Panc1 (cell line): ENCODE results near the gene SLC4A1. TPM values are rescaled to one million over a fixed set of nuclear protein-coding genes. Genes with fewer than 3 reads are reported as not detected.

ENCODE experiments used
- ATAC-seq: fragments of 200-7000 bp; cut with Tn5 transposase; 2 replicates; pipeline ENCODE4 v1.9.1; 2020; ENCODE audit warnings: mild to moderate bottlenecking, moderate library complexity
- BruUV-seq: library from RNA; stranded (reverse); fragments of 400-500 nt; replicated peaks from 2 replicates; lab custom pipeline; 2021; lab: Mats Ljungman, UMichigan
- CTCF ChIA-PET: fragments of 300-600 bp; sonication (Branson Sonifier 250); formaldehyde crosslinking; loops from one replicate; lab custom pipeline; 2022; ENCODE audit warnings: antibody characterized with exemption; lab: Charles Lee
- POLR2A ChIA-PET: fragments of 300-600 bp; sonication (Branson Sonifier 250); formaldehyde crosslinking; loops from one replicate; lab custom pipeline; 2022; ENCODE audit warnings: antibody characterized with exemption; lab: Charles Lee
- DNase-seq: peaks from one replicate; pipeline ENCODE4 v3.0.0-alpha.2; 2010; ENCODE audit warnings: low read depth, low spot score
- H3K27ac ChIP-seq: 2 replicates; pipeline ENCODE4 v1.5.1; 2011; ENCODE audit warnings: mild to moderate bottlenecking, low read length, inconsistent platforms
- H3K27me3 ChIP-seq: fragments of 200-500 bp; sonication (Bioruptor generic); 2 replicates; pipeline ENCODE4 v1.6.0; 2014; ENCODE audit warnings: low read length, inconsistent platforms; ENCODE audit not compliant: control insufficient read depth, insufficient read depth
- H3K36me3 ChIP-seq: fragments of 200-500 bp; sonication (Bioruptor generic); 2 replicates; pipeline ENCODE4 v1.5.1; 2014; ENCODE audit warnings: inconsistent platforms, mild to moderate bottlenecking, low read length, moderate library complexity; ENCODE audit not compliant: control insufficient read depth, insufficient read depth
- H3K4me1 ChIP-seq: 2 replicates; pipeline ENCODE4 v1.5.1; 2011; ENCODE audit warnings: inconsistent platforms, mild to moderate bottlenecking, low read length, moderate library complexity; ENCODE audit not compliant: control insufficient read depth, insufficient read depth
- H3K4me3 ChIP-seq, 2 experiments: 2 replicates each; pipeline ENCODE4 v1.5.1; 2011 to 2012; ENCODE audit warnings: low read depth in 2 of 2, low read length in 2 of 2, mild to moderate bottlenecking in 2 of 2, inconsistent platforms in 1 of 2, moderate library complexity in 1 of 2
- H3K9me3 ChIP-seq: fragments of 200-500 bp; sonication (Bioruptor generic); 2 replicates; pipeline ENCODE4 v1.5.1; 2014; ENCODE audit warnings: low read depth, mild to moderate bottlenecking, inconsistent platforms, low read length, moderate library complexity; ENCODE audit not compliant: control insufficient read depth, insufficient read depth
- POLR2AphosphoS5 ChIP-seq: IDR thresholded peaks from 2 replicates; pipeline ENCODE4 v1.6.1; 2012; ENCODE audit warnings: mild to moderate bottlenecking, low read depth, low read length, moderate library complexity
- SIN3A ChIP-seq: IDR thresholded peaks from 2 replicates; pipeline ENCODE4 v1.6.1; 2012; ENCODE audit warnings: low read depth, mild to moderate bottlenecking, low read length, moderate library complexity, borderline replicate concordance; ENCODE audit not compliant: insufficient read depth
- TCF7L2 ChIP-seq: IDR thresholded peaks from 2 replicates; pipeline ENCODE4 v1.6.1; 2011; ENCODE audit warnings: mild to moderate bottlenecking, low read depth, low read length, inconsistent platforms
- in situ Hi-C: cut with HindIII; loops from 2 replicates; pipeline ENCODE4 v1.10.0; 2016; ENCODE audit warnings: low sequenced_read_pairs, low pct_unique_long_range_greater_than_20kb
- intact Hi-C: fragments of 100-400 bp; cut with micrococcal nuclease; formaldehyde crosslinking; loops from one replicate; pipeline ENCODE4 v1.10.0; 2022; ENCODE audit not compliant: unreplicated experiment
- total RNA-seq: library from RNA; stranded (reverse); gene quantifications from one replicate; pipeline ENCODE4 v1.2.1, GENCODE V29; 2021; ENCODE audit not compliant: unreplicated experiment
- TF ChIP-seq, protein P1 (sequence below), 2 experiments: IDR thresholded peaks; 2 replicates each; pipeline ENCODE4 v1.6.1; 2011 to 2012; ENCODE audit warnings: low read depth in 2 of 2, control low read depth in 1 of 2, low read length in 1 of 2, mild to moderate bottlenecking in 1 of 2, moderate library complexity in 1 of 2; ENCODE audit not compliant: insufficient read depth in 1 of 2
- TF ChIP-seq, protein P2 (sequence below): fragments of 450-650 bp; IDR thresholded peaks from 2 replicates; pipeline ENCODE4 v1.5.1; 2017; ENCODE audit warnings: mild to moderate bottlenecking

SLC4A1 gene
- total RNA-seq, 1 experiment from 2014 or later = not detected

DNA sequence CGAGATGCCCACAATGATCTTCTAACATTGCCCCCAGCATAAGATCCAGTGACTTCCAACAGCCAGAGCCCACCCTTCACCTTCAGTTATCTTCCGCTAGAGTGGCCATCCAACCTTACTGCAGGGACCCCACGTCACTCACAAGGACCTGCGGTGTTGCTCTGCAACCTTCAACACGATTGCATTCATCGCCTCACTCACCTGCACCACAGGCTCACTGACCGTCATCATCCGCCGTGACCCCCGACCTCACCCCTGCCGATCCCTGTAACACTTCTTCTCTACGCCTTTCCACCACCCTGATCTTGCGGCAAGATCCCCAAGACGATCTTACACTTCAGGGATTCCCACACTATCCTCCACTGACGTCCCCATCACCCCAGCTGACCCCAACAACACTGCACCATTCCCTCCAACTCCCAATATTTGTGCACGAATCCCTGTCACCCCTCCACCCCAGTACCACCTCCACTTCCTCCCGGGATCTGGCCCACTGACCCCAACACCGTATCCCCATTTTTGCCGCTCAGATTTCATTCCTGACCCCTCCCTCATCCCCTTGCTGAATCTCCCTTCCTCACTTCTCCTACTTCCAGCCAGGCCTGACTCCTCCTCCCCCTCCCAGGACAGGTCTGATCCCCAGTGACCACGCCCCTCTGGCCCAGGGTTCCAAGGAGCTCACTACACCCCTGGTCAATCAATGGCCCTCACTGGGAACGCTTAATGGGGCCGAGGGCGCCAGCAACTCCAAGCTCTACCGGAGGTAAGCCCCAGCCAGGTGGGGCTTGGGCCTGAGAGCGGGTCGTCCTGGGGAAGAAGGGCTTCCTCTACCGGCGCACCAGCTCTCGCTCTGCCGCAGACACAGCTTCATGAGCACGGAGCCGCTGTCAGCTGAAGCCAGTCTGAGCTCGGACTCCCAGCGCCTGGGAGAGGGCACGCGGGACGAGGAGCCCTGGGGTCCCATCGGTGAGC lies 48.1 kb upstream of the SLC4A1 start:
- CTCF ChIA-PET = no interaction called here
- no peak for TF ChIP-seq SIN3A
- TF ChIP-seq, protein P1, sequence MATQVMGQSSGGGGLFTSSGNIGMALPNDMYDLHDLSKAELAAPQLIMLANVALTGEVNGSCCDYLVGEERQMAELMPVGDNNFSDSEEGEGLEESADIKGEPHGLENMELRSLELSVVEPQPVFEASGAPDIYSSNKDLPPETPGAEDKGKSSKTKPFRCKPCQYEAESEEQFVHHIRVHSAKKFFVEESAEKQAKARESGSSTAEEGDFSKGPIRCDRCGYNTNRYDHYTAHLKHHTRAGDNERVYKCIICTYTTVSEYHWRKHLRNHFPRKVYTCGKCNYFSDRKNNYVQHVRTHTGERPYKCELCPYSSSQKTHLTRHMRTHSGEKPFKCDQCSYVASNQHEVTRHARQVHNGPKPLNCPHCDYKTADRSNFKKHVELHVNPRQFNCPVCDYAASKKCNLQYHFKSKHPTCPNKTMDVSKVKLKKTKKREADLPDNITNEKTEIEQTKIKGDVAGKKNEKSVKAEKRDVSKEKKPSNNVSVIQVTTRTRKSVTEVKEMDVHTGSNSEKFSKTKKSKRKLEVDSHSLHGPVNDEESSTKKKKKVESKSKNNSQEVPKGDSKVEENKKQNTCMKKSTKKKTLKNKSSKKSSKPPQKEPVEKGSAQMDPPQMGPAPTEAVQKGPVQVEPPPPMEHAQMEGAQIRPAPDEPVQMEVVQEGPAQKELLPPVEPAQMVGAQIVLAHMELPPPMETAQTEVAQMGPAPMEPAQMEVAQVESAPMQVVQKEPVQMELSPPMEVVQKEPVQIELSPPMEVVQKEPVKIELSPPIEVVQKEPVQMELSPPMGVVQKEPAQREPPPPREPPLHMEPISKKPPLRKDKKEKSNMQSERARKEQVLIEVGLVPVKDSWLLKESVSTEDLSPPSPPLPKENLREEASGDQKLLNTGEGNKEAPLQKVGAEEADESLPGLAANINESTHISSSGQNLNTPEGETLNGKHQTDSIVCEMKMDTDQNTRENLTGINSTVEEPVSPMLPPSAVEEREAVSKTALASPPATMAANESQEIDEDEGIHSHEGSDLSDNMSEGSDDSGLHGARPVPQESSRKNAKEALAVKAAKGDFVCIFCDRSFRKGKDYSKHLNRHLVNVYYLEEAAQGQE (IDR thresholded peaks at IDR 0.05; ENCODE audit: insufficient read depth in 1 of 2, low read depth in 2 of 2, low read length in 1 of 2) = no peak
- no peak for TF ChIP-seq TCF7L2
- TF ChIP-seq POLR2AphosphoS5 = no peak
- TF ChIP-seq, protein P2, sequence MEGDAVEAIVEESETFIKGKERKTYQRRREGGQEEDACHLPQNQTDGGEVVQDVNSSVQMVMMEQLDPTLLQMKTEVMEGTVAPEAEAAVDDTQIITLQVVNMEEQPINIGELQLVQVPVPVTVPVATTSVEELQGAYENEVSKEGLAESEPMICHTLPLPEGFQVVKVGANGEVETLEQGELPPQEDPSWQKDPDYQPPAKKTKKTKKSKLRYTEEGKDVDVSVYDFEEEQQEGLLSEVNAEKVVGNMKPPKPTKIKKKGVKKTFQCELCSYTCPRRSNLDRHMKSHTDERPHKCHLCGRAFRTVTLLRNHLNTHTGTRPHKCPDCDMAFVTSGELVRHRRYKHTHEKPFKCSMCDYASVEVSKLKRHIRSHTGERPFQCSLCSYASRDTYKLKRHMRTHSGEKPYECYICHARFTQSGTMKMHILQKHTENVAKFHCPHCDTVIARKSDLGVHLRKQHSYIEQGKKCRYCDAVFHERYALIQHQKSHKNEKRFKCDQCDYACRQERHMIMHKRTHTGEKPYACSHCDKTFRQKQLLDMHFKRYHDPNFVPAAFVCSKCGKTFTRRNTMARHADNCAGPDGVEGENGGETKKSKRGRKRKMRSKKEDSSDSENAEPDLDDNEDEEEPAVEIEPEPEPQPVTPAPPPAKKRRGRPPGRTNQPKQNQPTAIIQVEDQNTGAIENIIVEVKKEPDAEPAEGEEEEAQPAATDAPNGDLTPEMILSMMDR = no peak
- Histone ChIP-seq H3K4me3 (peak overlapping the region; percentile 42 to 50; a peak in 2 of 4 replicates), H3K27ac (no peak overlapping the region), H3K9me3 (no peaks in the 10 kb centered on the region), H3K36me3 (no peaks in the 10 kb centered on the region), H3K27me3 (no peaks in the 10 kb centered on the region), H3K4me1 (no peaks in the 10 kb centered on the region)
- ATAC-seq (no peak), DNase-seq (no peak)
- POLR2A ChIA-PET = no interaction called here
- intact Hi-C loops (no loop called here), in situ Hi-C loops (no loop called here)
- no TSS peak for BruUV-seq

DNA sequence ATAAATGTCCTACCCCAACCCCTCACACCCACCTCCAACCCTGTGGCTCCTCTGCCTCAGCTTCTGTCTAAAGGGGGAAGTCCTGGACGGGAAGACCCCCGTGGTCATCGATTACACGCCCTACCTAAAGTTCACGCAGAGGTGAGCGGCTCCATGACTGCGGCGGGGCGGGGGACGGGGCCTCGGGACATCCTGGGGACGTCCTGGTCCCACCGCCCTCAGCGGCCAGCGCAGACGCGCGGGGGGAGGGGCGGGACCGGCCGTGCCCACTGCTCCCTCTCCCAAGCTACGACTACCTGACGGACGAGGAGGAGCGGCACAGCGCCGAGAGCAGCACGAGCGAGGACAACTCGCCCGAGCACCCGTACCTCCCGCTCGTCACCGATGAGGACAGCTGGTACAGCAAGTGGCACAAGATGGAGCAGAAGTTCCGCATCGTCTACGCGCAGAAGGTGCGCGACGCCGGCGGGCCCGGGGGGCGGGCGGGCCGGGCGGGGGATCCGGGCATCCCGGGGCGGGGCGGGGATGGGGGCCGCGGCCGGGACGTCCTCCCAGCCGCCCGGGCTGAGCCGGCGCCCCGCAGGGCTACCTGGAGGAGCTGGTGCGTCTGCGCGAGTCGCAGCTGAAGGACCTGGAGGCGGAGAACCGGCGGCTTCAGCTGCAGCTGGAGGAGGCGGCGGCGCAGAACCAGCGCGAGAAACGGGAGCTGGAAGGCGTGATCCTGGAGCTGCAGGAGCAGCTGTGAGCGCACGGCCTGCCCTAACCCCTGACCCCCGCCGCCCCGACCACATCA lies 47.1 kb upstream of the SLC4A1 start:
- in situ Hi-C loops = no loop called here
- BruUV-seq = no TSS peak
- Histone ChIP-seq H3K36me3 (no peaks in the 10 kb centered on the region), H3K4me3 (peak overlapping the region; percentile 42 to 50), H3K27me3 (no peaks in the 10 kb centered on the region), H3K27ac (0 out of 2 replicates have a peak overlapping the region, but pooled peaks have one; percentile 23), H3K9me3 (no peaks in the 10 kb centered on the region), H3K4me1 (no peaks in the 10 kb centered on the region)
- TF ChIP-seq TCF7L2 (no peak), POLR2AphosphoS5 (no peak), SIN3A (no peak)
- TF ChIP-seq, protein P2 = no peak
- TF ChIP-seq, protein P1 (IDR thresholded peaks at IDR 0.05; ENCODE audit: insufficient read depth in 1 of 2, low read depth in 2 of 2, low read length in 1 of 2) = no peak
- DNase-seq (no peak), ATAC-seq (peak; percentile 78)
- intact Hi-C loops = no loop called here
- CTCF ChIA-PET = interaction anchor here (0.6 kb wide), 2 partner anchors 209 to 1161 kb away, joined by 3 read pairs; no protein-coding TSS in a partner anchor
- POLR2A ChIA-PET = interaction anchor here (0.6 kb wide), 1 partner anchor 38 kb away, joined by 18 read pairs; no protein-coding TSS in a partner anchor
